GM13977 (cell line): ENCODE results near the gene ZMIZ1.

Experiments used
- DNase-seq: peaks from one replicate; pipeline ENCODE4 v3.0.0; 2012; ENCODE audit warnings: low spot score
- CTCF ChIP-seq: IDR thresholded peaks from 2 replicates; pipeline ENCODE4 v1.5.1; 2012; ENCODE audit warnings: mild to moderate bottlenecking, control low read depth; ENCODE audit not compliant: insufficient read depth; ENCODE audit errors: extremely low read depth, missing control alignments
- in situ Hi-C: fragments of 300-500 bp; cut with MboI; formaldehyde crosslinking; loops from one replicate; pipeline ENCODE4 v1.12.0; 2022; ENCODE audit warnings: low sequenced_read_pairs, low pct_unique_long_range_greater_than_20kb, mixed read lengths, inconsistent platforms; ENCODE audit not compliant: unreplicated experiment

The ZMIZ1 gene

GRCh38 chr10:79326361-79327089 is 257.8 kb downstream of the ZMIZ1 start:
- no peak for TF ChIP-seq CTCF
- DNase-seq = no peak
- in situ Hi-C loops = no loop called here

GRCh38 chr10:79327090-79327457 is 258.3 kb downstream of the ZMIZ1 start:
- in situ Hi-C loops = no loop called here
- no peak for DNase-seq
- TF ChIP-seq CTCF = no peak

GRCh38 chr10:79328147-79328701 is 259.5 kb downstream of the ZMIZ1 start:
- in situ Hi-C loops = no loop called here
- no peak for TF ChIP-seq CTCF
- DNase-seq = no peak

GRCh38 chr10:79328737-79329504 is 260.2 kb downstream of the ZMIZ1 start:
- DNase-seq = no peak
- in situ Hi-C loops = no loop called here
- TF ChIP-seq CTCF = no peak

GRCh38 chr10:79329529-79329928 is 260.8 kb downstream of the ZMIZ1 start:
- in situ Hi-C loops = no loop called here
- no peak for TF ChIP-seq CTCF

GRCh38 chr10:79331226-79331625 is 262.5 kb downstream of the ZMIZ1 start:
- in situ Hi-C loops = no loop called here
- TF ChIP-seq CTCF = no peak
- DNase-seq = no peak

More at GRCh38 chr10:79329529-79329928, 260.8 kb downstream of the ZMIZ1 start:
- DNase-seq = no peak
